Neural progenitor cell (in vitro differentiated cells): ENCODE results near the gene OR4C45.

Experiments used
- EZH2phosphoT487 ChIP-seq: fragments of 200-600 bp; sonication (generic); IDR thresholded peaks from 2 replicates; pipeline ENCODE4 v1.6.1; 2017; ENCODE audit warnings: antibody characterized with exemption
- TF ChIP-seq, protein P1 (sequence below): fragments of 200-600 bp; sonication (generic); IDR thresholded peaks from 2 replicates; pipeline ENCODE4 v1.5.1; 2017; ENCODE audit warnings: antibody characterized with exemption, mild to moderate bottlenecking

DNA sequence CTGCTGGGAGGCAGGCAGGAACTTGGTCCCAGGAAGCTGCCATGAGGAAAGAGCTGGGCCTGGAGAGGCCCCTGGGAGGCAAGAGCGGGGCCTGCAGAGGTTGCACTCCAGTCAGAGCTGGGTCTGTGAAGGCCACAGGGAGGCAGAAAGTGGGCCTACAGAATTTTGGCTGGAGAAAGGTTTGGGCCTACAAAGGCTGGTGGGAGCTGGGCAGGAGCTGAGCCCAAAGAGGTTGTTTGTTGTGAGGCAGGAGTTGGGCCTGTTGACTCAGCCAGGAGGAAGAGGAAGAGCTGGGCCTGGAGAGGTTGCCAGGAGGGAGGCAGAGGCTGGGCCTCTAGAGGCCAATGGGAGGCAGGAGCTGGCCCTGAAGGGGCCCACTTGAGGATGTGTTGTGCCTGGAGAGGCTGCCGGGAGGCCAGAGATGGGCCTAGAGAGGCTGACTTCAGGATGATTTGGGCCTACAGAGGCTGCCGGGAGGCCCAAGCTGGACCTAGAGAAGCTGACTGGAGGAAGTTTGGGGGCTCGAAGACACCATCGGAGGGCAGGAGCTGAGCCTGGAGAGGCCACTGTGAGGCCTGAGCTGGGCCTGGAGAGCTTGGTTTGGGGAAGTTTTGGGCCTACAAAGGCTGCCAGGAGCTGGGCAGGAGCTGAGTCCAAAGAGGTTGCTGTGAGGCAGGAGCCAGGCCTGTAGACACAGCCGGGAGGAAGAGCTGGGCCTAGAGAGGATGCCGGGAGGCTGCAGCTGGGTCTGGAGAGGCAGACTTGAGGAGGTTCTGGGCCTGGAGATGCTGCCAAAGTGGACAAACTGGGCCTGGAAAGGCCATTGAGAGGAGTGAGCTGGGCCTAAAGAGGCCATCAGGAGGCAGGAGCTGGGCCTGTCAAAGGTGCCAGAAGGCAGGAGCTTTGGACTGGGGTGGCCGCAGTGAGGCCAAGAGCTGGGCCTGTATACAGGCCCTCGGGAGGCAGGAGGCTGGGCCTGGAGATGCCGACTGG is 40.7 kb downstream of the OR4C45 start:
- TF ChIP-seq EZH2phosphoT487, result no peak
- TF ChIP-seq, protein P1, sequence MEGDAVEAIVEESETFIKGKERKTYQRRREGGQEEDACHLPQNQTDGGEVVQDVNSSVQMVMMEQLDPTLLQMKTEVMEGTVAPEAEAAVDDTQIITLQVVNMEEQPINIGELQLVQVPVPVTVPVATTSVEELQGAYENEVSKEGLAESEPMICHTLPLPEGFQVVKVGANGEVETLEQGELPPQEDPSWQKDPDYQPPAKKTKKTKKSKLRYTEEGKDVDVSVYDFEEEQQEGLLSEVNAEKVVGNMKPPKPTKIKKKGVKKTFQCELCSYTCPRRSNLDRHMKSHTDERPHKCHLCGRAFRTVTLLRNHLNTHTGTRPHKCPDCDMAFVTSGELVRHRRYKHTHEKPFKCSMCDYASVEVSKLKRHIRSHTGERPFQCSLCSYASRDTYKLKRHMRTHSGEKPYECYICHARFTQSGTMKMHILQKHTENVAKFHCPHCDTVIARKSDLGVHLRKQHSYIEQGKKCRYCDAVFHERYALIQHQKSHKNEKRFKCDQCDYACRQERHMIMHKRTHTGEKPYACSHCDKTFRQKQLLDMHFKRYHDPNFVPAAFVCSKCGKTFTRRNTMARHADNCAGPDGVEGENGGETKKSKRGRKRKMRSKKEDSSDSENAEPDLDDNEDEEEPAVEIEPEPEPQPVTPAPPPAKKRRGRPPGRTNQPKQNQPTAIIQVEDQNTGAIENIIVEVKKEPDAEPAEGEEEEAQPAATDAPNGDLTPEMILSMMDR, result no peak
